Lower lobe of right lung (tissue), 2 donors: ENCODE measurements around the gene NDUFV1. TPM values are rescaled to one million over a fixed set of nuclear protein-coding genes. Genes with fewer than 3 reads are reported as not detected.
"Not testable (repeated sequence)": the region's sequence is repeated elsewhere in the genome, so short reads cannot be mapped to it uniquely, and the experiment has no call there.

Experiments
- ATAC-seq, 2 donors: fragments of 200-7000 bp; cut with Tn5 transposase; one replicate each; pipeline ENCODE4 v1.9.1; 2020 to 2022; ENCODE audit warnings: mild to moderate bottlenecking in 2 of 2, moderate library complexity in 2 of 2
- DNase-seq: peaks from one replicate; pipeline ENCODE4 v3.0.0-alpha.2; 2020
- H3K27ac ChIP-seq: fragments of 200-600 bp; one replicate; pipeline ENCODE4 v1.8.0; 2022
- H3K27me3 ChIP-seq: fragments of 200-600 bp; one replicate; pipeline ENCODE4 v1.8.0; 2022; ENCODE audit warnings: low read depth
- H3K36me3 ChIP-seq: fragments of 200-600 bp; one replicate; pipeline ENCODE4 v1.8.0; 2022; ENCODE audit warnings: mild to moderate bottlenecking
- H3K4me1 ChIP-seq: fragments of 200-600 bp; one replicate; pipeline ENCODE4 v1.8.0; 2022
- H3K4me3 ChIP-seq: fragments of 200-600 bp; one replicate; pipeline ENCODE4 v1.8.0; 2022; ENCODE audit warnings: mild to moderate bottlenecking
- H3K9me3 ChIP-seq: fragments of 200-600 bp; one replicate; pipeline ENCODE4 v1.8.0; 2022
- CTCF ChIP-seq: fragments of 200-600 bp; IDR thresholded peaks from one replicate; pipeline ENCODE4 v1.8.0; 2022; ENCODE audit warnings: antibody characterized with exemption, mild to moderate bottlenecking
- intact Hi-C: fragments of 100-400 bp; cut with DNase I; formaldehyde crosslinking; loops from one replicate; pipeline ENCODE4 v1.11.0; 2022
- total RNA-seq: library from RNA; stranded (reverse); fragmentation: NEBNext Ultra II Directional; extraction: Animal tissue kit (Norgen Biotek cat#: 25700); gene quantifications from one replicate; pipeline ENCODE4 v1.2.1, GENCODE V29; 2021
- donor health status: DM: no; HTN: yes; CAD: no; lungs with severe emphysema.

NDUFV1 gene
- total RNA-seq, 1 donor from 2014 or later = 143 TPM

- peak overlapping the region; percentile 97 for H3K27ac ChIP-seq
- DNase-seq (peak; percentile 90), ATAC-seq (peak; percentile 85 to 89)
- no peaks in the 10 kb centered on the region for H3K27me3 ChIP-seq
- H3K4me1 ChIP-seq = peaks cover 33% of the 10 kb centered on the region
- H3K9me3 ChIP-seq = no peaks in the 10 kb centered on the region
- H3K36me3 ChIP-seq = peaks cover 38% of the 10 kb centered on the region
- H3K4me3 ChIP-seq = peak overlapping the region; percentile 76
- no peak for TF ChIP-seq CTCF
- intact Hi-C loops = no loop called here
Measured at GRCh38 chr11:67584205-67584880, 22.4 kb upstream of the NDUFV1 start.

- intact Hi-C loops = no loop called here
- H3K4me1 ChIP-seq = peaks cover 26% of the 10 kb centered on the region
- DNase-seq = no peak
- ATAC-seq = no peak
- no peaks in the 10 kb centered on the region for H3K9me3 ChIP-seq
- no peaks in the 10 kb centered on the region for H3K27me3 ChIP-seq
- H3K27ac ChIP-seq = peak overlapping the region; percentile 97
- peaks cover 38% of the 10 kb centered on the region for H3K36me3 ChIP-seq
- peak overlapping the region; percentile 76 for H3K4me3 ChIP-seq
- no peak for TF ChIP-seq CTCF
Measured at GRCh38 chr11:67584881-67585873, 21.6 kb upstream of the NDUFV1 start.

GRCh38 chr11:67585911-67586310 is 20.8 kb upstream of the NDUFV1 start:
- no peaks in the 10 kb centered on the region for H3K27me3 ChIP-seq
- DNase-seq (no peak), ATAC-seq (no peak)
- peaks cover 38% of the 10 kb centered on the region for H3K36me3 ChIP-seq
- intact Hi-C loops = no loop called here
- no peak overlapping the region for H3K27ac ChIP-seq
- no peaks in the 10 kb centered on the region for H3K9me3 ChIP-seq
- H3K4me3 ChIP-seq = no peak overlapping the region
- TF ChIP-seq CTCF = no peak
- H3K4me1 ChIP-seq = peaks cover 22% of the 10 kb centered on the region

- DNase-seq (no peak), ATAC-seq (no peak)
- intact Hi-C loops = no loop called here
- no peak for TF ChIP-seq CTCF
- peaks cover 38% of the 10 kb centered on the region for H3K36me3 ChIP-seq
- no peak overlapping the region for H3K27ac ChIP-seq
- H3K27me3 ChIP-seq = no peaks in the 10 kb centered on the region
- H3K4me1 ChIP-seq = peaks cover 21% of the 10 kb centered on the region
- H3K4me3 ChIP-seq = no peak overlapping the region
- H3K9me3 ChIP-seq = no peaks in the 10 kb centered on the region
Measured at GRCh38 chr11:67586568-67587250, 20.0 kb upstream of the NDUFV1 start.

- peaks cover 38% of the 10 kb centered on the region for H3K36me3 ChIP-seq
- H3K27ac ChIP-seq = no peak overlapping the region
- DNase-seq = no peak
- no peaks in the 10 kb centered on the region for H3K27me3 ChIP-seq
- no peak for TF ChIP-seq CTCF
- no peak for ATAC-seq
- no peak overlapping the region for H3K4me3 ChIP-seq
- intact Hi-C loops = no loop called here
- peaks cover 10% of the 10 kb centered on the region for H3K4me1 ChIP-seq
- H3K9me3 ChIP-seq = no peaks in the 10 kb centered on the region
Measured at GRCh38 chr11:67588136-67588503, 18.6 kb upstream of the NDUFV1 start.

- H3K4me3 ChIP-seq, intact Hi-C loops, H3K27me3 ChIP-seq, ATAC-seq, H3K9me3 ChIP-seq, DNase-seq, H3K27ac ChIP-seq: not testable (repeated sequence)
- H3K4me1 ChIP-seq = peaks cover 10% of the 10 kb centered on the region
- H3K36me3 ChIP-seq = peaks cover 38% of the 10 kb centered on the region
Measured at GRCh38 chr11:67588899-67589415, 17.8 kb upstream of the NDUFV1 start.
